DND-41 (cell line): Measurements from ENCODE around the gene GRK3.

Source experiments
- CTCF ChIP-seq: IDR thresholded peaks from 2 replicates; pipeline ENCODE4 v1.5.1; 2012; ENCODE audit warnings: borderline replicate concordance, low read length, moderate library complexity, mild to moderate bottlenecking; ENCODE audit not compliant: poor library complexity, severe bottlenecking; ENCODE audit errors: extremely low read depth
- EZH2 ChIP-seq: IDR thresholded peaks from 3 replicates; pipeline ENCODE4 v1.6.1; 2012; ENCODE audit warnings: borderline replicate concordance, low read depth, mild to moderate bottlenecking, moderate library complexity, low read length, inconsistent platforms; ENCODE audit not compliant: severe bottlenecking

GRCh38 chr22:25650833-25651232 is 86.4 kb downstream of the GRK3 start:
- TF ChIP-seq CTCF (no peak), EZH2 (no peak)
